DOHH2 (cell line): ENCODE results near the gene RCL1.

Experiments
- EZH2phosphoT487 ChIP-seq: fragments of 200-600 bp; sonication (generic); IDR thresholded peaks from 2 replicates; pipeline ENCODE4 v1.6.1; 2017; ENCODE audit warnings: borderline replicate concordance, mild to moderate bottlenecking, antibody characterized with exemption, low read length, moderate library complexity, mixed read lengths
- TF ChIP-seq, protein P1 (sequence below): fragments of 200-600 bp; sonication (generic); IDR thresholded peaks from one replicate; pipeline ENCODE4 v1.5.1; 2014; ENCODE audit warnings: antibody characterized with exemption, mild to moderate bottlenecking, low read depth, low read length; ENCODE audit not compliant: poor library complexity, severe bottlenecking

DNA sequence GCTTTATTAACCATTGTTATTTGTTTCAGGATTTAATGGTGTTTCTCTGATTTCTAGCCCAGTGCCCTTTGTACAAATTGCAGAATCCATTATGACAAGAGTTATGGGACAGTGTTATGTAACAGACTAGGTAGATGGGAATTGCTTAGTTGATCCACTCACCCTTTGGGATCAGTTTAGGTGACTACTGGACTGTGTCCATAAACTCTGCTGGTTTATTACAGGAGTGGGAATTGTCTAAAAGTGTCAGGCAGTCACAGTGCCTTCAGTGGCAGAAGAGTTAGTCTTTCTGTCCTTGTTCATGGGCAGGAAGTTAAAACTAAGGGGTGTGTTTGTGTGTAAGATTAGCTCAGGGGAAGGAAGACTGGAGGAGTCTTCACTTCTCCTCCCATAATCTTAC, 29.3 kb downstream of the RCL1 start:
- TF ChIP-seq, protein P1, sequence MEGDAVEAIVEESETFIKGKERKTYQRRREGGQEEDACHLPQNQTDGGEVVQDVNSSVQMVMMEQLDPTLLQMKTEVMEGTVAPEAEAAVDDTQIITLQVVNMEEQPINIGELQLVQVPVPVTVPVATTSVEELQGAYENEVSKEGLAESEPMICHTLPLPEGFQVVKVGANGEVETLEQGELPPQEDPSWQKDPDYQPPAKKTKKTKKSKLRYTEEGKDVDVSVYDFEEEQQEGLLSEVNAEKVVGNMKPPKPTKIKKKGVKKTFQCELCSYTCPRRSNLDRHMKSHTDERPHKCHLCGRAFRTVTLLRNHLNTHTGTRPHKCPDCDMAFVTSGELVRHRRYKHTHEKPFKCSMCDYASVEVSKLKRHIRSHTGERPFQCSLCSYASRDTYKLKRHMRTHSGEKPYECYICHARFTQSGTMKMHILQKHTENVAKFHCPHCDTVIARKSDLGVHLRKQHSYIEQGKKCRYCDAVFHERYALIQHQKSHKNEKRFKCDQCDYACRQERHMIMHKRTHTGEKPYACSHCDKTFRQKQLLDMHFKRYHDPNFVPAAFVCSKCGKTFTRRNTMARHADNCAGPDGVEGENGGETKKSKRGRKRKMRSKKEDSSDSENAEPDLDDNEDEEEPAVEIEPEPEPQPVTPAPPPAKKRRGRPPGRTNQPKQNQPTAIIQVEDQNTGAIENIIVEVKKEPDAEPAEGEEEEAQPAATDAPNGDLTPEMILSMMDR: no peak
- TF ChIP-seq EZH2phosphoT487: no peak
